HG02852 (cell line): Measurements from ENCODE around the gene SLC37A4.
"Not testable (repeated sequence)": the region's sequence is repeated elsewhere in the genome, so short reads cannot be mapped to it uniquely, and the experiment has no call there.

Experiments used
- ATAC-seq: cut with Tn5 transposase; IDR thresholded peaks from one replicate; pipeline ENCODE4 v1.9.1; 2021; ENCODE audit warnings: mild to moderate bottlenecking, moderate library complexity; ENCODE audit not compliant: unreplicated experiment

The SLC37A4 gene

DNA sequence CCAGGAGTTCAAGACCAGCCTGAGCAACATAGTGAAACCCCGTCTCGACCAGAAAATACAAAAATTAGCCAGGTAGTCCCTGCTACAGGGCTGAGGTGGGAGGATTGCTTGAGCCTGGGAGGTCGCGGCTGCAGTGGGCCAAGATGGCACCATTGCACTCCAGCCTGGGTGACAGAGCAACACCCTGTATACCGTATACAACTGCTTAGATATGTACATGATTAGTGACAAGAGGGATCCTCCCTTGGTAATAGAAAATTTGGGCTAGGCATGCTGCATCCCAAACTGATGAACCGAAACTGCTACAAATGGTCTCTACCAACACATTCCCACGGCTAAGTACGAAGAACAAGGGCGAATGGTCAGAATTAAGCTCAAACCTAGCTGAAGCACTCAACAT, 12.2 kb upstream of the SLC37A4 start:
- no peak for ATAC-seq

DNA sequence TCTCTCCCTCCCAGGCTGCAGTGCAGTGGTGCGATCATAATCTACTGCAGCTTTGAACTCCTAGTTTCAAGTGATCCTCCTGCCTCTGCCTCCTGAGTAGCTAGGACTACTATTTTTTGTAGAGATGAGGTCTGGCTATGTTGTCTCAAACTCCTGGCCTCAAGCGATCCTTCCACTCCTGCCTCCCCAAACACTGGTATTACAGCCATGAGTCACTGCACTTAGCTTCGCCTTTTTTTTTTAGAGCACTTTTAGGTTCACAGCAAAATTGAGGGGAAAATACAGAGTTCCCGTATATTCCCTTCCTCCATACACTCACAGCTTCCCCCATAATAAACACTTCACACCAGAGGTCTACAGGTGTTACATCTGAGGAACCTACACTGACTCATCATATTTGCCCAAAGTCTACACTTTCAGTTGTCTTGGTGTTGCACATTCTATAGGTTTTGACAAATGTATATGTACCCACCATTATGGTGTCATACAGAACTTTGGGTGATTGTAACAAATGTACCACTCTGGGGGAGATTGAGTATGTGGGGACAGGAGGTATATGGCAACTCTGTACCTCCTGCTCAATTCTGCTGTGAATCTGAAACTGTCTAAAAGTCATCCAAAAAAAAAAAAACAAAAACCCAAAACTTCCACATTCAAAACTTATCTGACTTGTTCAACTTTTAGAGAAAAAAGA, 11.3 kb upstream of the SLC37A4 start:
- ATAC-seq, result no peak

DNA sequence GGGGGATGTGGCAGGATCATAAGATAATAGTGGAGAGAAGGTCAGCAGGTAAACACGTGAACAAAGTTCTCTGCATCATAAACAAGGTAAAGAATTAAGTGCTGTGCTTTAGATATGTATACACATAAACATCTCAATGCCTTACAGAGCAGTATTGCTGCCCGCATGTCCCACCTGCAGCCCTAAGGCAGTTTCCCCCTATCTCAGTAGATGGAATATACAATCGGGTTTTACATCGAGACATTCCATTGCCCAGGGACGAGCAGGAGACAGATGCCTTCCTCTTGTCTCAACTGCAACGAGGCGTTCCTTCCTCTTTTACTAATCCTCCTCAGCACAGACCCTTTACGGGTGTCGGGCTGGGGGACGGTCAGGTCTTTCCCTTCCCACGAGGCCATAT, 8.8 kb upstream of the SLC37A4 start:
- not testable (repeated sequence) for ATAC-seq

DNA sequence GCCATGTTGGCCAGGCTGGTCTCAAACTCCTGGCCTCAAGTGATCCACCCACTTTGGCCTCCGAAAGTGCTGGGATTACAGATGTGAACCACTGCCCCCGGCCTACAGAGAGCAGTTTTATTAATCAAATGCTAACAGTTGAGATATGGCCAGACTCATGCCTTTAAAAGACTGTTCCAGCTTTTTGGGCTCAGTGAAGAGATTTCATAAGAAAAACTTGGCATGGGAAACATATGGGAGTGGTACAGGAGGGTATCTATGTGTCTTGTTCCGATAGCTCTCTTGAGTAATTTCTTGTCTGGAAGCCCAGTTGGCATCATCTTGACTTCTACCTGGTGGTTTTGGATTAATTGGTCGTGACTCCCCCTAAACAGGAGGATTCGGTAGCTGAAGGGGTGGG, 8.2 kb upstream of the SLC37A4 start:
- ATAC-seq, result no peak

DNA sequence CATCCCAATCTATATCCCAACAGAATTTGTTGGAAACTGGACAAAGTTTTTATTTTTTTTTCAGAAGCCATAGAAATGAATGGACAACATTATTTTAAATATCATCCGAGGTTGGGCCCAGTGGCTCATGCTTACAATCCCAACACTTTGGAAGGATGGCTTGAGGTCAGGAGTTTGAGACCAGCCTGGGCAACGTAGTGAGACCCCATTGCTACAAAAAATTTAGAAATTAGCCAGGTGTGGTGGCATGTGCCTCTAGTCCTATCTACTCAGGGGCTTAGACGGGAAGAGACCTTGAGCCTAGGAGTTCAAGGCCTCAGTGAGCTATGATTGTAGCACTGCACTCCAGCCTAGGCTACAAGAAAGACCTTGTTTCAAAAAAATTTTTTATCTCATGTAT, 4.1 kb upstream of the SLC37A4 start:
- ATAC-seq, result no peak

DNA sequence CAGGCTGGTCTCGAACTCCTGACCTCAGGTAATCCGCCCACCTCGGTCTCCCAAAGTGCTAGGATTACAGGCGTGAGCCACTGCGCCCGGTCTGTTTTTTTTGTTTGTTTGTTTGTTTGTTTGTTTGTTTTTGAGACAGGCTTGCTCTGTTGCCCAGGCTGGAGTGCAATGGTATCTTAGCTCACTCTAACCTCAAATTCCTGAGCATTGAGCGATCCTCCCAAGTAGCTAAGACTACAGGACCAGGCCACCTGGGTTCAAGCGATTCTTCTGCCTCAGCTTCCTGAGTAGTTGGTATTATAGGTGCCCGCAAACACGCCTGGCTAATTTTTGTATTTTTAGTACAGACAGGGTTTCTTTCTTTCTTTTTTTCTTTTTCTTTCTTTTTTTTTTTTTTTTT, 2.7 kb upstream of the SLC37A4 start:
- ATAC-seq, result not testable (repeated sequence)

DNA sequence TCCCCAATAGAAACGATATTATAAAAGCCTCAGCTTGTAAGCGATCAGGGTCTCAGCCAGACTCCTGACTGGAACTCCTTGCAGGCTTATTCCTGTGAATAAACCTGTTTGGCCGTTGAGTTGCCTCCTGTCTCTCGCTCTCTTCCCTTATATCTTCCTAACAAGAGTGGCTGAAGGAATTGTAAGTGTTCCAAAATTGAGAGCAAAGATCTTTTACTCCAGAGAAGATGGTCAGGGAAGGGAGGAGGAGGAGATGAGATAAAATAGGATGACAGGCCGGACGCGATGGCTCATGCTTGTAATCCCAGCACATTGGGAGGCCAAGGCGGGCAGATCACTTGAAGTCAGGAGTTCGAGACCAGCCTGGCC, 1.2 kb upstream of the SLC37A4 start:
- ATAC-seq, result no peak

DNA sequence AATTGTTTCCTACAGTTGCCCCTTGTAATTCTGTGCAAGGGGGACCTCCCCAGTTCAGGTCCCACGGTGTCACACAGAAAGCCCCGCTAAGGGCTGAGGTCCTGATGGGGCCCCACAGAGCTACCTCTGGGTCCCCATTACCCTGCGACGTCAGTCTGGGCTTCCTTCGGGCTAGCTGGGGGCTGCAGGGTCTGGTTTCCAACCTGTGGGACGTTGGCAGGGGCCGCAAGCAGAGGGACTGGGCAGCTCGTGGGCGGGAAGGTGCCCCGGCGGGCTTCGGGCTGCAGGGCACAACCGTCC, 698 bp downstream of the SLC37A4 start:
- ATAC-seq, result peak; percentile 4

DNA sequence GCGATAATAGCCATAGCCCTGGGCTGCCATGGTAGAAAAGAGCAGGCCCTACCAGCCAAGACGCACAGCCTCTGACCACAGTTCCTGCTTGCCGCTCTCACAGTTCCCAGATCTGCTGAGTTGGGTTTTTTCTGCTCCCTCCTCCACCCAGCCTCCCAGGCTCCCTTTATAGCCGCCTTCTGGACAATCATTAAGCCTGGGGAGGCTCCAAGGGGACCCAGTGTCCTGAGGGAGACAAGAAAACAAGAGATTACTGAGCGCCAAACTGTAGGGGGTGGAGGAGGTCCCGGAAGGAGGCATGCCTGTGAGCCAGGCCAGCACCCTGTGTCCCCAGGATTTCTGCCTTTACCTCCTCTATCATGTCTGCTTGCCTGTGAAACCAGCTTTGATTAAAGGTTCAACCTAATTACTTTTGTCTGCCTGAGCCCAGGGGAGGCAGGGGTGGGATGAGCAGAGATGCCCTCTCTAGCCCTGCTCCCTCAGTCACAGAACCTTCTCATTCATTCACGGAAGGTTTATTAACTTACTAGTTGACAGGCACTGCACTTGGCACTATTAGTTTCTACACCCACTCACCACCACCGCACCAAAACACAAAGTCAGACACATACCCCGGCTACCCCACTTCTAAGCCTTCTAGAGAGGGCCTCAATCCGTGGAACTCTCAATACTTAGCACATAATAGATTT, 1.2 kb downstream of the SLC37A4 start:
- ATAC-seq, result peak; percentile 11

DNA sequence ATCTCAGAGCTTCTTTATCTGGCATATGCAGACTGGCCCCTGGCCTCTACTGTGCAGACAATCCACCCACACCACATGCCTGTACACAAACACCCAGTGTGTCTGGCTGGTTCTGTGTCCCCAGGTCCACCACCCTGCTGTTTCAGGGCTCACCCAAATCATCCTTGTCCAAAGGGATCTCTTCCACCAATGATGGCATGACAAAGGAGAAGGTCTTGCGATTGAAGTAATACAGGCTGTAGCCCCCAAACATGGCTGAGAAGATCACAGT, 1.7 kb downstream of the SLC37A4 start:
- ATAC-seq, result no peak

DNA sequence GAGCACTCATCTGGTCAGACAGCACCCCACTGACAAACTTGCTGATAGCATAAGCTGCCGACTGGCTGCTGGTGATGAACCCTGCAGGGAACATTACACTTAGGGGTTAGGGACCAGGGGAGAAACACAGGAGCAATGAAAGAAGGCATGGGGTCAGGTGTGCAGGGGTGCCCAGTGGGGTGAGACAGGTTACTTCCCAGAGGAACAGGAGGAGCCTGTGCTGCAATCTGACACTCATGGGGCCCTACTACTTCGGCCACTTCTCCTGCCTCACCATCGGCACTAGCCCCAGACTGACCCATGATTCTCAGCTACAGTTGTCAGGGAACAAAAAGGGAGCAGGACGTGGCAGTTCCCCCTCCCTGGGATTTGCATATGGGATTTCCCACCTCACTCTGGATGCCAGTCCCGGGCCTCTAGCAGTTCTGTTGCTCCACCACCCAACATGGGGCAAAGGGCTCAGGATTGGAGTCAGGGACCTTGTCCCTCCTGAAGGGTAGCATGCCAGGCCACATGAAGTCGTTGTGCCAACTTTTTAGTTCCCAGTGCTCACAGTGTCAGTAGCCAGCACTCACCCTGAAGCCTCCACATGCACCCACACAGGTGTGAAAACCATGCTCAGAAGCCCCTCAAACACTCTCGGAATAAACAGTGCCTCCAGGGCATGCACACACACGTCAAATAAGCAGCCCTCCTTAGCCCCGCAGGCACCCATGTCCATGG, 2.2 kb downstream of the SLC37A4 start:
- ATAC-seq, result no peak

DNA sequence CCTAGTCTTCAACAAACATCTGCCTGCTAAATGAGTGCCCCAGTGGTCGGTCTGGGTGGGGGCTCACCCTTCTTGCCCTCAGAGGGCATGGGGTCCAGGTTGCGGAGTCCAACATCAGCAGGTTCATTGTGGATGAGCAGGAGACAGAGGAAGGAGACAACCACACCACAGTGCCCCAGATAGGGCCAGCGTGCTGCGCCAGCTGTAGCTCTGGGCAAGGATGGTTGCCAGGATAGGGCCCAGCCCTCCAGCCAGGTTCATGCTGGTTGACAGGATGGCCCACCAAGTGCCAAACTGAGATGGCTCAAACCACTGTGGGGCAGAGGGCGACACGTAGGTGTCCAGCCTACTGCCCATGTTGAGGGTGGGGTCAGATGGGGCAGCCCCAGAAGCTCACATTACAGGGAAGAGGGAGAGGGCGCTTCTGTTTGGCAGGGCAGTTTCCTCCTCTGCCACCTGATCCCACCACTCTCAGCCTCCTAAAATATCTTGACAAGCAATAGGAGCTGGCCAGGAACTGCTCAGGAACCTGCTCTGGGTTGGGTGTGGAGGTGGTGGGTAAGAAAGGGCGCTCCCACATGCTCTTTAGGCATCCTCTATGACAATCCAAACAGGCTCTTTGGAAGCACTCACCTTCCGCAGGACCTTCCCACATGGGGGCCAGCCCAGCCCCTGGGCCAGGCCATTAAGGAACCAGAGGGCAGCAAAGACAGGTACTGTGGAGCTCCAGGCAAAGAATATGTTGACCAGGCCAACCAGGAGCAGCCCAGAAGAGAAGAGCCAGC, 2.9 kb downstream of the SLC37A4 start:
- no peak for ATAC-seq

DNA sequence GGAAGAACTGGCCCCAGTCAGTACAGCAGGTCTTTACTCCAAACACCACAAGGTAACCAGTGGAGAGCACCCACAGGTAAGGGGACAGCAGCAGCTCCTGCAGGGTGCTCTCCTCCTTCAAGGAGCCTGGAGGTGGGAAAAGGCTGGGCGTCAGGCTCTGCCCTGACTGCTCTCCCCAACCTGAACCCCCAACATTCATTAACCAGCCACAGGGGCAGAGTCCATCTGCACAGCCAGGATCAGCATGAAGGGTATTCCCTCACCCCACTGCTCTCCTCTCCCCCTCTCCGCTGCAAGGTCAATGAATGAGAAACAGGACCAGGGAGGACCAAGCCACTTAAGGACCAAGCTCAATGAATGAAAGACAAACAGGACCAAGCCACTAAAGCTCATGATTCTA, 3.7 kb downstream of the SLC37A4 start:
- no peak for ATAC-seq

DNA sequence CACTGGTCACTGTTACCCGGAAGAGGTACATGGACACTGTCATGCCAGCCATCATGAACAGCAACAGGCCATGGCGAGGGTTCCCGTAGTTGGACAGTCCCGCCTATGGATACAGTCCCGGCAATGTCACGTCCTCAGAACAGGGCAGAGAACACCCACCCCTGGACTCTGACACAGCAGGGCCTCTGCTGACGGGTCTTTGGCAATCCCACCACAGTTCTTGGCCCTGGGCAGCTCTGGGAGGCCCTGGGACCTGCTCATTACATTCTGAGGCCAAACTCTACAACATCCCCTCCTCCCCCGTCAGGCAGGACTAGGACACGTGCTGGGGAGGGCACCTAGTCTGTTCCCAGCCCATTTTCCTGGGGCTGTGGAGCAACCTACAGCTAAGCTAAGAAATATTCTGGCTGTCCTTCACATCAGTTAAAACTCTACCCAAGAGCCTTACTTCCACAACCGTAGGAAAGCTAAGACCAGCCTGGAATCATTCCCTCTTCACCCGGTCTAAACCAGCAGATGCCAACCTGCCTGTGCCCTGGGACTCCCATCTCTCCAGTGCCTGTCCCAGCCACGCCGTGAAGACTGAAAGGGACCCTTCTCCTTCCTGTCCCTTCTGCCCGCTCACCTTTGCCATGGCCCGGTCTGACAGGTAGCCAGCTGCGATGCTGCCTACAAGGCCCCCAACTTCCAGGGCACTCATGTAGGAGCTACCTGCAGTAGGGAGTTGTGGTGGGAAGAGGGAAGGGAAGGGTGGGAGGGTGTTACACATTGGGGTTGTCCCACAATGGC, 4.5 kb downstream of the SLC37A4 start:
- ATAC-seq, result no peak

DNA sequence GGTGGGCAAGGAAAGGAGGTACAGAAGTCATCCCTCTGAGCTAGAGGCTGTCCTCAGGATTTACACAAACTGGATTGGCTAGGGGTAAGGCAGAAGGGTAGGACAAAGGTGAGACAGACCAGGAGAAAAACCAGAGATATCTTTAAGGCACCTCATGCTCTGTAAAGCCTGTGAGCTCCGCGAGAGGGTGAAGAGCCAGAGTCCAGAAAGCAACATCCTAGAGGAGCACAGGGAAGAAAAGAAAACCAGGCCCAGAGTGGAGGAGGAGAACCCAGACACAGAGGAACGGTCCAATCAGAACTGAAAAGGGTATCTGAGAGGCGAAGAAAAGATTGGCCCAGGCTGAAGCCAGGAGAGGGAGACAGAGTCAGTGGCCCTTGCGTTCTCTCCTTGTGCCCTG, 5.1 kb downstream of the SLC37A4 start:
- ATAC-seq, result no peak

DNA sequence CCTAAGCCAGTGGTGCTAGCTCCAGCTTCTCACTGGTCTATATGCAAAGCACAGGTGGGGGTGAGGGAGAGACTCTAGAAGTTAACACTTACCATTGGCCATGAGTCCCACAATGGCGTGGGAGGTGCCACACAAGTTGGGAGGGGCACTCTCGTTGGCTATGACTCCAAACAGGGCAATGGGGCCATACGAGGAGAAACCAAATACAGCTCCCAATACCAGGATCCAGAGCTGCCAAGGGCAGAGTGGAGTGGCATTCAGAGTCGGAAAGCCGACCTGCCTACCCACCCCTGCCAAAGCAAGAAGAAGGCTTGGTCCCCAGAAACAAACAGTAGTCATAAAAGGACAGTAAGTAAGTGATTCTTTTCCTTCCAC, 5.6 kb downstream of the SLC37A4 start:
- ATAC-seq, result no peak

DNA sequence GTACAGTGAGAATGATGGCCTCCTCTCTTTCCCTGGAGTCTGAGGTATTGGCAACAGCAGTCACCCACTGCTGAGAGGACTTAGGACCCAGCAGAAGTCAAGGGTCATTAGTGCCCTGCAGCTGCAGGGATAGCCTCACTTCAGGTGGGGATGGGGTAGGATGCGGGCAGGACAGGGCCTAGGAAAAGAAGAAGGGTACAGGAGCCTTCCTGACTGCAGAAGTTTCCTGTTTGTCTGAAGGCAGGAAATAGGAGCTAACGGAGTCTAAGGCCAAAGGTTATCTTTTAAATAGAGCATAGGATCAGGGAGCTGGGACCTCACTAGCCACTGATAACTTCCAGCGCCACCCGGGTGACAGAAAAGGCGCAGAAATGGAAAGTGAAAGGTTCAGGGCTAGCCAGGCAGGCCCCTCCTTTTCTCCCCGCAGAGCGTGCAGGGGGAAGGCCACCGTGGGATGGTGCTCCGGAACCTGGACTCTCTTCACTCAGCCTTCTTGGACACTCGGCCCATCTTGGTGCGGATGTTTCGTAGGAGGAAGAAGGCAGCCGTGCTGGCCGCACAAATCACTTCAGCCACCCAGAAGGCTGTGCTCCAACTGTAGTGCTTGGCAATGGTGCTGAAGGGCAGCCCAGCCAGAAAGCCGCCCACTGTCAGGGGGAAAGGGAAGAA, 6.1 kb downstream of the SLC37A4 start:
- ATAC-seq, result no peak

DNA sequence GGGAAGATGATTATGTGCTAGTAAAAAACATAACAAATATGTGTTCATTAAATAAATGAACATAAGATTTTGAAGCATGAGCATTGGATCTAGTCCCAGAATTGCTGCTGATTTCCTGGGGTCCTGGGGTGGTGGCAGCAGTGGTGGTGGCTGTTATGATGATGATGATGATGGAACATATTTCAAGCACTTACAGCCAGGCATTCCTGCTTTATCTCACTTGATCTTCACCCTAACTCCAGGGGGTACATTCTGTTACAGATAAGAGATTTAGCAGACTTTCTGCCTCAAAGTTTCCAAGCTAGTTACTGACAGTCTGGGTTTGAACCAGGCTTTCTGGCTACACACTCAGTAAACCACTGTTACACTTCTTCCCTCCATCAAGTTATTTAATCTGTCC, 6.9 kb downstream of the SLC37A4 start:
- ATAC-seq, result no peak

DNA sequence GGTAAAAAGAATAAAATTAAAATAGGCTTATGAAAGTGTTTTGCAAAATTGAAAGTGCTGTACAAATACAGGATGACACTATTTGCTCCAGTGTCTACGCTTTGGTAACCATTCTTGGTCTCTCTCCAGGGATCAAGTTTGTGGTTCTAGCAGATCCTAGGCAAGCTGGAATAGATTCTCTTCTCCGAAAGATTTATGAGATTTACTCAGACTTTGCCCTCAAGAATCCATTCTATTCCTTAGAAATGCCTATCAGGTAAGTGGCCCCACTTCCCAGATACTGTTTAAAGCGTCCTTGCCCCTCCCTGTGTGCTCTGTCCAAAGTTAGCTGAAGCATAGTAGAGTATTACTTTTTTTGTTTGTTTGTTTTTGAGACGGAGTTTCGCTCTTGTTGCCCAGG, 9.0 kb downstream of the SLC37A4 start:
- no peak for ATAC-seq

DNA sequence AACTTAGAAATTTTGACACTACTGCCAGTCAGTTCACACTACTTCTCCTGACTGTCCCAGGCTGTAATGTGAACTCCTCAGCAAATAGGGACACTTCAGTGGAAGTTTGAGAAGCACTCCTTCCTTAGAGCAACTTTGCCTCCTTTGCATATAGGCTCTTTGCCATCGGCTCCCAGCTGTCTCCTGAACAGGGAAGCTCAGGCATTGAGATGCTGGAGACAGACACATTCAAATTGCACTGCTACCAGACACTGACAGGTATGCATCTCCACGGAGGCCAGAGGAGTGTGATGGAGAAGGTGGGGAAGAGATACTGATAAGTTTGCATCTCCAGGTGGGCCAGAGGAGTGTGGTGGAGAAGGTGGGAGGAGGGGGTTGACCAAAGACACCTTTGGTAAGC, 10.7 kb downstream of the SLC37A4 start:
- no peak for ATAC-seq
